Activated gamma-delta T cell (primary cell): ENCODE data around the gene STX8.

ENCODE experiments used
- DNase-seq: peaks from one replicate; lab custom pipeline; 2025; lab: John Stamatoyannopoulos, UW

Gene STX8

DNA sequence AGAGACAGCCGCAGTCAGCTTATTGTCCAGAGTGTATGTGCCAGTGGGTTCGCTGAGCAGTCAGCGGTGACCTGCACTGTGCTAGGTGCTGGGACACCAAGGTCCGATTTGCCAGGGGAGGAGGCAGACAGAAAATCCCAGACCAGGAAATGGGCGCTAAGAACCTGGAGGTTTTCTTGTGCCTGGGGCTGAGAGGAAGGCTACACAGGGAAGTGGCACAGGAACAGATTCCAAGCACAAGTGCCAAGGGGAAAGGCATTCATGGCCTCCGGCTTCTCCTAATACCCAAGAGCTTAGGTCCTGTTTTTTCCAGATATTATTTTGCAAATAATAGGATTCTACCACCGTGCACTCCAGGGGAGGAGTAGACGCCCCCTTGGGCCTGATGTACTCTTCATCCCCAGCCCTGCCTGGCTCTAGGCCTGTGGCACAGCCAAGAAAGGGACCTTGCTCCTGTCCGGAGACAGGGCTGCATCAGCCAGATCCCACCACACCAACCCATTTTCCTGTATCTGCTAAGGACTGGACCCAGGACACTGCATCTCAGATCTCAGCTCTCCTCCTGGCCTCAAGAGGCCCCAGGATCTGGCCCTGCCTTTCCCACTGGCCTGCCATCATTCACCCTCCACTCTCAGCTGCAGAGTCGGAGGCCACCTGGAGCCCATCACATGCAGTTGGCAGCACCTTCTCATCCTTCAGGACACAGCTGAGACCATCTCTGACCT, 367.1 kb downstream of the STX8 start:
- no peak for DNase-seq

DNA sequence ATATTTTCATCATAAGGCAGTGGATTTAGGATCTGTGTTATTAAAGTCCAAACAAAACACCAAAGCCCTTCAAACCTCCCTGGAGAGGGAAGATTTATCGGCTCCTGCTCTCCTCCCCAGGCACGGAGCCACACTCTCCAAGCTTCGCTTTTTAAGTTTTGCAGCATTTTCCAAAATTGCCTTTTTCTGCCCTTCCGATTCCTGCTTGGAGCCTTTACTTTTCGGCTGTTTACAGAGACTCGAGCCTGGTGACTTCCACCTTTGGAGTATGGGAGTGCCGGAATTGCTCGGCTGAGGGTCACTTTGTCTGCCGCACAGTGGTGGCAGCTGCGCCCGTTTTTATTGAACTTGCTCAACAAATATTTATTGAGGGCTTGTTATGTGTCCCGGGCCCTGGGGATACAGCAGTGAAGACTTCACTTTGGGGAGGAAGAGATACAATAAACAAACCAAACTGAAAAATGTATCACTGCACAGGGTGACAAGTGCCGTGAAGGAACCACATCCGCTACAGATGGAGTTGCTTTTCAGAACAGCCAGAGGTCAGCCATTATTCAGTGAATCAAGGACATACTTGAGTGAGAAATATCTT, 368.8 kb downstream of the STX8 start:
- DNase-seq: no peak

DNA sequence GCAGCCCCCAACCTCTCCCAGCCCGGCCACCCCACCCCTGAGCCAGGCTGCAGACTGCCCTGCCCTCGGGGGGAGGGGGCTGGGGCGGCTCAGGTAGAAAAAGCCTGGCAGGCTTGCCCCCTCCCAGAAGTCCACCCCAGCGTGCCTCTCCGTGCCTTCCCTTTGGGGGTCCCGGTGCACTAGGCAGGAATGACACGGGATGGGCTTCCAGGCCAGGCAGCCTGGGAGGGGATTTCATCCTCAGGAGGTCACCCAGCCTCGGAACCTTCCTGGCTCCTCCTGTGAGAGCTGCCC, 369.3 kb downstream of the STX8 start:
- no peak for DNase-seq

DNA sequence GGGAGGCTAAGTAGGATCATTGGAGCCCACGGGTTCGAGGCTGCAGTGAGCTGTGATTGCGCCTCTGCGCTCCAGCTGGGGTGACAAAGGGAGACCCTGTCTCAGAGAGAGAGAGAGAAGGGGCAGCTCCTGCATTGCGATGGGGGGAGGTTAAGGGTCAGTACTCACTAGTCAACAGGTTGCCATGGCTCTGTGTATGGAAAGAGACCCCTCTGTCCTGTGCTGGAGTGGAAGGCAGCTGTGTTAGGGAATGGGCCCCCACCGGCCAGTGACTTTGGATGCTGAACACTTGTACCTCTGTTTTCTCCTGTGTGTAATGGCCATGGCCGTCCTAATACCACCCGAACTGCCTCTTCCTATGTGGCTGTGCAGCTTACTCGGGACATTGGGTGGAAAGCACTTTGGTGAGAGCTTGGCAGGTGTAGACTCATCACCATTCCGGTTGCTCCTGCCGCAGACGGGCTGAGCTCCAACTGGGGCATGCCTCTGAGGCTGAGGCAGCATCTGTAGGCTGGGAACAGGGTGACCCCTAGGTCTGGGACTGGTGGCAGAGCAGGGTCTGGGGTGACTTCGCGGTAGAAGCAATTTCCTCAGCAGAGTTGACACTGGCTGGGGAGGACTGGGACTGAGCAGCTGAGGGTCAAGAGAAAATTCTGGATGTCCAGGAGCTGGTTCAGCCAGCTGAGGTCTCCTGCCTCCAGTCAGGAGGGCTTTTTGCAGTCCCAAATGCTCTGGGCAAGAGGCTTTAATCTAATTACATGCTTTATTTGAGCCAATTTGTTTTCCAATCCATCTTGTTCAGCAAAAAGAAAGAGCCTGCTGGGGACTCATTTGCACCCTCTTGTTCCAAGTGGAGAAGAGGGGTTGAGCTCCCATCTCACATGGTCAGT, 369.9 kb downstream of the STX8 start:
- DNase-seq: no peak

DNA sequence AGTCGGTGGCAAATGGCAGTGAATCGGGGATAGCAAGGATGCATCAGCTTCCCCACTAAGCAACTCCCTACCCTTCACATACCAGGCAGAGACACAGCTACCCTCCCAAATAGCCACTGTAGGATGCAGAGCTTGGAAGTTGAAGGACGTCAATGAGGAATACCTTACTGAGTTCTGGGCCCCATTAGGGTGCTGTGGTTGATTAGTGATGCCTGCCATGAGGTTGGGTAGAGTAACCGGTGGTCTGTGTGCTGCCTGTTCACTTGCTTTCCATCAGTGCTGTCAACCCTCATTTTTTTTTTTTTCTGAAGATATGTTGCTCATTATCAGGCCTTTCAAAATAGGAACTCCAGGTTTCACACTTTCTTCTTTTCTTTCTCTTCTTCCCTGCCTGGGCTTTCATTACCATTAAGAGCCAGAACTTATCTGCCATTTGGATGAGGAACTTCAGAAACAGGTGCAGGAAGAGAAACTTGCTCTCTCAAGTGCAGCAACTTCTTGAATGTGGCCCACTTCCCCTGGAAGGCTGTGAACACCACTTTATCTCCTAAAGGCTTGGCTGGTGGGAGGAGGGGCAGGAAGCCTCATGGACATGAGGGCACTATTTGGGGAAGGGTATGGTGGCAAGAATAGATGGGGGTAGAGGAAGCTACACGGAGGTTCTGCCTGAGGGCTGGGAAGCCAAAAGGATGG, 370.8 kb downstream of the STX8 start:
- no peak for DNase-seq

DNA sequence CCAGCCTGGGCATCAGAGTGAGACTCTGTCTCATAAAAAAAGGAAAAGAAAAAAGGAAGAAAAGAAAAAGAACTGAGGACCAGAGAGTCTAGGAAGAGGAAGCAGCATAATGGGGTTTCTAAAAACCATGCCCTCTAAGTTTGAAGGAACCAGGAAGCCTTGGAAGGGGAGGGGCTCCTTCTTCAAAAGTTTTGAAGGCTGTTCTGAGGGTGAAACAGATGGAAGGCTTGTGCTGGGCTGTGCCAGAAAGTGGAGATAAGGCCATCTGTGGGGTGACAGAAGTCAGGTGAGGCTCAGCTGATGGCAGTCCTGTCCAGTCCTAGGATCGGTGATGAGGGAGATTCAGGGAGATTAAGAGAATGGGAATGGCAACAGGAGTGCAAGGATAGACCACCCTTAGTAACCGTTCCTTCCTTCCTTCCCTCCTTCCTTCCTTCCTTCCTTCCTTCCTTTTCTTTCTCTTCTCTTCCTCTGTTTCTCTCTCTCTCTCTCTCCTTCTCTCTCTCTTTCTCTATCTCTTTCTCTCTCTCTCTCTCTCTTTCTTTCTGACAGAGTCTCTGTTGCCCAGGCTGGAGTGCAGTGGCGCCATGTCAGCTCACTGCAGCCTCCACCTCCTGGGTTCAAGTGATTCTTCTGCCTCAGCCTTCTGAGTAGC, 371.7 kb downstream of the STX8 start:
- DNase-seq: no peak

DNA sequence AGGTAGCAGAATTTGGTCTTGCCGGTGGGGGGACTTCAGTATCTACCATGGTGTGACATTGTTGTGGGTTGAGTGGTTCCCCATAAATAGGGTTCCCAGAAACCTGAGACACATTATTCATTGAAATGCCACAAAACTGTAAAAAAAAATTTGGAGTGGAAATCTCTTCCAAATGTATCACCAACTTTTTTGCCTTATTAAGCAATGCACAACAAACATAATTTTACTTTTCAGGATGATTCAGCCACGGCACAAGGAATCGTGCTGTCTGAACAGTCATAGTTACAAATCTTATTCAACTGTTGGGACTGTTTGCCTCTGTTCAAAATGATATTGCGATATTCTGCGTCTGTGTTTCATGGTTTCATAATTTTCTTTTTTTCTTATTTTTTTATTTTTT, 373.1 kb downstream of the STX8 start:
- DNase-seq: no peak

DNA sequence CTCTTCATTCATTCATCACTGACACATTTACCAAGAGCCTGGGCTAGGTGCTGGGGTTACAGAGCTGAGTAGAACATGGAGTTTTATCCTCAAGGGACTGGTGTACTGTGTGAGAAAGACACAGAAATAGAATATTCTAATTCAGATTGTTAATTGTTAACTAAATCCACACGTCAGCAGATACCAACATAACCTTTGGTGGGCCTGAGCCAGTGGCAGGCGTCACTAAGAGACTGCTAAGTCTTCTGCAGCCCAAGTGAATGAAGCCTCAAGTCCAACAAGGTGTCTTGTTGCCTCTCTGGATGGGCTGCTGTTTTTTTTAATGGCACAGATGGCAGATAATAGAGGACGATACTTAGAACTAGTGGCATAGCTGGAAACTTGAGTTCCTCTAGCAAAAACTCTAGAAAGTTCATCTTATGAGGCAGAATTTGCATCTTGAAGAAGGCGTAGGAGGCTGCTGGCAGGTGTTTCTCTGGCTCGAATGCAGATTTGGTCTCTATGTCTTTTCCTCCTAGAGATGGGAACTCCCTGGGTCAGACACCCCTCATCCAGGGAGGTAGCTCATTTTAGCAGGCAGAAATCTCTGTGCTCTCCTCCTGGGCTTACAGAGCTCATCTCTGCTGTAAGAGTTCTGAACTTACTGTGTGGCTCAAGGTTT, 374.8 kb downstream of the STX8 start:
- no peak for DNase-seq
